AG10803 (cell line): ENCODE results near the gene LCLAT1.
A peak's percentile ranks its signal among the peaks of the same experiment; 100 is the strongest.

Experiments
- DNase-seq: peaks from one replicate; pipeline ENCODE4 v3.0.0; 2010; ENCODE audit warnings: low read depth
- H3K4me3 ChIP-seq: 2 replicates; pipeline ENCODE4 v1.5.1; 2011; ENCODE audit warnings: mild to moderate bottlenecking, low read length, control low read depth
- TF ChIP-seq, protein P1 (sequence below): conservative IDR thresholded peaks from 2 replicates; pipeline ENCODE4 v1.5.1; 2011; ENCODE audit warnings: mild to moderate bottlenecking, low read length, control low read depth, inconsistent platforms

Gene LCLAT1

DNA sequence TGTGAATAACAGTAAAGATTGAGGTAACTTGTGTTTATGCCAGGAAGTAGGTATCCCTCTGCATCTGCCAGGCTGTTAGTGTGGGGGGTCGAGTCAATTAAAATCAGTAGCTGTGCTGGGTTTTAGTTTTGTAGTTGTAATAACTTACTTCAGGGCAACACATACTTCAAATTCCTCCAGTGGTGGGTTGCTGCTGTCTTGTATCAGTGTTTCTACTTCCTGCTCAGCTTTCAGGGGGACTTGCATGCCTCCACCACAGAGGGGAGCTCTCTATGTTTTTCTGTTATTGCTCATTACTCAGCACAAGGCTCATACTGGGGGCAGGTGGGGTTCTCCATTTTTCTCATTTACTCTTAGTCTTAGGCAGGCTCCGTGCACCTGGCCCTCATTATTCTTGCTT is 223.4 kb downstream of the LCLAT1 start:
- TF ChIP-seq, protein P1, sequence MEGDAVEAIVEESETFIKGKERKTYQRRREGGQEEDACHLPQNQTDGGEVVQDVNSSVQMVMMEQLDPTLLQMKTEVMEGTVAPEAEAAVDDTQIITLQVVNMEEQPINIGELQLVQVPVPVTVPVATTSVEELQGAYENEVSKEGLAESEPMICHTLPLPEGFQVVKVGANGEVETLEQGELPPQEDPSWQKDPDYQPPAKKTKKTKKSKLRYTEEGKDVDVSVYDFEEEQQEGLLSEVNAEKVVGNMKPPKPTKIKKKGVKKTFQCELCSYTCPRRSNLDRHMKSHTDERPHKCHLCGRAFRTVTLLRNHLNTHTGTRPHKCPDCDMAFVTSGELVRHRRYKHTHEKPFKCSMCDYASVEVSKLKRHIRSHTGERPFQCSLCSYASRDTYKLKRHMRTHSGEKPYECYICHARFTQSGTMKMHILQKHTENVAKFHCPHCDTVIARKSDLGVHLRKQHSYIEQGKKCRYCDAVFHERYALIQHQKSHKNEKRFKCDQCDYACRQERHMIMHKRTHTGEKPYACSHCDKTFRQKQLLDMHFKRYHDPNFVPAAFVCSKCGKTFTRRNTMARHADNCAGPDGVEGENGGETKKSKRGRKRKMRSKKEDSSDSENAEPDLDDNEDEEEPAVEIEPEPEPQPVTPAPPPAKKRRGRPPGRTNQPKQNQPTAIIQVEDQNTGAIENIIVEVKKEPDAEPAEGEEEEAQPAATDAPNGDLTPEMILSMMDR: no peak
- DNase-seq: no peak
- H3K4me3 ChIP-seq: no peak overlapping the region

DNA sequence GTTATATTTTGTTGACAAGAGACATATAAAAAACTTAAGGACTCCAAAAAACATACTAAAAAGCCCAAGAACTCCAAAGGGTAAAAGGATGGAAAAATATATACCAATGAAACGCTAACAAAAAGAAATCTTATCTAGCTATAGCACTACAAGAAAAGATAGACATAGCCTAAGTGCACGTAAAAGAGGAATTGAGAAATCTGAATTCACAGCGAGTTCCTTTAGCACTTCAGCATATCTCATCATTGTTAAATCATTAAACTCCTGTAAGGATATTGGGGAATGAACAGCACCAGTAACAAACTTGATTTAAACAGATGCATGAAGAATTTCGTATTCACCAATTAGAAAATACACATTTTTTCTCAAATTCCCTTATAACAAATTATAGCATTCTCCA is 226.1 kb downstream of the LCLAT1 start:
- no peak overlapping the region for H3K4me3 ChIP-seq
- TF ChIP-seq, protein P1: no peak
- no peak for DNase-seq

DNA sequence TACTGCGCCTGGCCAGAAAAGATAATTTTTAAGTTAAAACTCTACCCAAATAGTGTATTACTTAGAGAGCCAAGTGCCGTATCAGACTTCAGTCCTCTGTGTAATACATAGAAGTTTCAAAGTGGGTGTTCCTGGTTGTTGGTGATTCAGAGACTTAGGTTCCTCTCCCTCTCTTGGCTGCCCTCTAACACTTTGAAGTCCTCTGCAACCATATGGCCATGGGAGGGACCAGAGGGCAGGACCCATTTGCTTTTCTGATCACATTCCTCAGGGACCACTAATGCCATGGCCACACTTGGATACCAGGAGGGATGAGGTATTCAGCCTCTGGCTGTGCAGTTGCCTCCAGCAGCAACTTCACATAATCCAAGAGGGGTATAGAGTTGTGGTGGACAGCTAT is 228.7 kb downstream of the LCLAT1 start:
- TF ChIP-seq, protein P1: no peak
- no peak overlapping the region for H3K4me3 ChIP-seq
- DNase-seq: peak; percentile 68

DNA sequence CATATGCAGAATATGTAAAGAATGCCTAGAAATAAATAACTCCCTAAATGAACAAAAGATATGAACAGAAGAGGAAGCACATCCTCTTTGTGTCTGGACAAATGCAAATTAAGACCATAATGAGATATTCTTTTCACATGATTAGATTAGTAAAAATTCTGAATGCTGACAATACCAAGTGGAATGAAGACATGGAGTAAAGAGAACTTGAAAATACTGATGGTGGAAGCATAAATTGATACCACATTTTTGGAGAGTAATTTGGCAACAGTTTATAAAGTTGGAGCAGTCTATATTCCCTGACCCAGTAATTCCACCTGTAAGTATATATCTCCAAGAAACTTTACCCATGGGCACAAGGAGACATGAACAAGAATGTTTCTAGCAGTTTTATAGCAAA is 230.2 kb downstream of the LCLAT1 start:
- no peak overlapping the region for H3K4me3 ChIP-seq
- peak; percentile 69 for DNase-seq
- TF ChIP-seq, protein P1: no peak

DNA sequence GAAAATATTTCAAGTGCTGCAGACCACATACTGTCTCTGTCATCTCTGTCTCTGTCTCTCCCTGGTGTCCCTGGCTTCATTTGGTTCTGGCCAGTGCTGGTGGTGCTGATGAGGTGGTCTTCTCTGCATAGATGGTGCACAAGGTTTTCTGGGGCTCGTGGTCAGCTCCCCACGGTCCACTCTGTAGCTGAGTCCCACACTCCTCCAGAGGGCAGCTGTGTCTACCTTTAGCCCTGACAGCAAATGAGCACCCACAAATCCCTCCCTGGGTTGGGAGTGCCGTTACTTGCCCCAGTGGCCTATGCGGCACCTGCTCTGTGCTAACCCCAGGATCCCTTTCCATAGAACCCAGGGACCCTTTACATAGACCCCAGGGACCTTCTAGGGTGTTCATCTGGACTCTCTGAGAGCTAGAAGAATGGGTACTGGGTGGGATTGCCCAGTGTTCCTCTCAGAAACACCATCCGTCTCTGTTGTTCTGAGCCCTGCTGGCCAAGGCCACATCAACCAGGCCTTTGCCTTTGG is 230.9 kb downstream of the LCLAT1 start:
- DNase-seq: no peak
- no peak overlapping the region for H3K4me3 ChIP-seq
- TF ChIP-seq, protein P1: no peak

DNA sequence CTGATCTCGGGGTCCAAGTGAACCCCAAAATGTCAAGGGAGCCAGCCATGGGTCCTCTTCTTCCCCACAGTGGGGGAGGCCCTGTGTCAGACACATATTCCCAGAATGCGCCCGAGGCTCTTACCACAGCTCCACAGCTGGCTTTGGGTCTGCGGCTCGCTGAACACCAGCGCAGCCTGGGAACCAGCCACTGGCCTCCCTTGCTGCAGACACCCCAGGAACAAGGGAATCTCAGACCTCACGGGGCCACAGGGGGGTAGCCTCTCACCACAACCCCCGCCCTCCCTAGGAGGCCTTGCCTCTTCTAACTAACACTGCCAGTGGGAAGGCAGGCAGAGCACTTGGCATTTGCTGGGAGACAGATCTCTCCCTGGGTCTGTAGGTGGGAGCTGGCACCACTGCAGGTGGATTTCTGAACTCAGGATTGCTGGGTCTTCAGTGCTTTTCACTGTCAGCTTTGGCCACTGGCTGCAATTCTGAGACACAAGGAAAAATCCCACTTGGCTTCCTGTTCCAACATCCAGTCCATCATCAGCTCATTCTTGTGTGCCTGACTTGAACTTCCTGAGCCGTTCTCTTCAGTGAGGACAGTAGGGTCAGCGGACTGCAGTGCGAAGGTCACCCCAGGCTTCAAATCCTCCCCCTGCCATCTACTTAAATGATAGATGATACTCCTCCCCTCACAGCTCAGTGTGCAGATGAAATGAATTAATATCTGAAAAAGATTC is 231.5 kb downstream of the LCLAT1 start:
- DNase-seq: no peak
- TF ChIP-seq, protein P1: no peak
- H3K4me3 ChIP-seq: no peak overlapping the region

DNA sequence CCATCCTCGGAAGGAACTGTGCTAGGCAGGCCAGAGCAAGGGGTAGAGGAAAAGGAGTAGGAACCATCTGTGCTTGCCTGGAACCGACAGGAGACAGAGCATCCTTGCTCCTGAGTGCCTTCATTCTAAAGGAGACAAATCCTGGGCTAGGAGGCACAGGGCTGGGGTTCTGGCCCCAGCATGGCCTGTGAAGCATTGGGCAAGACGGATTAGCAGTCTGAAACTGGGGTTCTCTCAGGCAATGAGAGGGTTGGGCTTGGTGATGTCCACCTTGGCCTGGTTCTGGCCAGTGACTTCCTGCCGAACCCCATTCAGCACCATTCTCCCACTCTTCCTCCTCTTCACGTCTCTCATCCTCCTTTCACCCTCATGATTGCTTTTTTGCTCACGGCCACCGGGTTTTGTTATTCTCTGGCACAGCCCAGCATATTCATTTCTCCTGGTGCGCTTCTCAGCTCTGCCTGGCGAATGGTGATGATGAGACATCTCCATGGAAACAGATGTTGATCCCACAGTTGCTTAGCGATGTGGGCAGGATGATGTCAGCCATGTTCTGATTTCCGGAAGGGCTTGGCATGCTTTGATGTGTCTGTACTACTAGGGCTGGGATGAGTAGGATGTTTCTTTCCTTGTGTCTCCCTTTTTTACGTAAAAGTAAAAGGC is 232.5 kb downstream of the LCLAT1 start:
- TF ChIP-seq, protein P1: no peak
- DNase-seq: peak; percentile 73
- no peak overlapping the region for H3K4me3 ChIP-seq
